Activated CD4-positive, CD25-positive, alpha-beta regulatory T cell treated with anti-CD3 and anti-CD28 coated beads, Interleukin-2, amount 50 U/mL, for 72 hours (primary cell): ENCODE results near the gene SPPL2B.

ENCODE experiments used
- DNase-seq: peaks from one replicate; pipeline ENCODE4 v3.0.0; 2021

SPPL2B gene

GRCh38 chr19:2302319-2303210 lies 25.9 kb upstream of the SPPL2B start:
- no peak for DNase-seq

- DNase-seq = no peak
These were observed 25.2 kb upstream of the SPPL2B start for GRCh38 chr19:2303211-2303798.

- DNase-seq = no peak
These were observed 22.8 kb upstream of the SPPL2B start for GRCh38 chr19:2305452-2306280.

GRCh38 chr19:2306281-2306806 lies 22.1 kb upstream of the SPPL2B start:
- DNase-seq = no peak

- DNase-seq = no peak
These were observed 21.5 kb upstream of the SPPL2B start for GRCh38 chr19:2306971-2307370.

- DNase-seq = no peak
These were observed 20.9 kb upstream of the SPPL2B start for GRCh38 chr19:2307518-2308012.

GRCh38 chr19:2308114-2308556 lies 20.3 kb upstream of the SPPL2B start, which contains the start of gene LINGO3:
TSS of gene LINGO3 (minus strand) at chr19:2308154. CDS start at chr19:2291776, 16,378 bp downstream.
- no peak for DNase-seq

- no peak for DNase-seq
These were observed 18.6 kb upstream of the SPPL2B start for GRCh38 chr19:2309734-2310362.

- DNase-seq = no peak
These were observed 17.4 kb upstream of the SPPL2B start for GRCh38 chr19:2311093-2311492.

GRCh38 chr19:2312820-2313501 lies 15.5 kb upstream of the SPPL2B start:
- no peak for DNase-seq

GRCh38 chr19:2315121-2315817 lies 13.2 kb upstream of the SPPL2B start:
- DNase-seq = no peak

GRCh38 chr19:2315818-2316353 lies 12.6 kb upstream of the SPPL2B start:
- no peak for DNase-seq

GRCh38 chr19:2317300-2317699 lies 11.2 kb upstream of the SPPL2B start:
- DNase-seq = no peak

- DNase-seq = no peak
These were observed 10.7 kb upstream of the SPPL2B start for GRCh38 chr19:2317756-2318155.

- DNase-seq = no peak
These were observed 9.6 kb upstream of the SPPL2B start for GRCh38 chr19:2318923-2319322.

- no peak for DNase-seq
These were observed 8.9 kb upstream of the SPPL2B start for GRCh38 chr19:2319551-2319950.

GRCh38 chr19:2320049-2320448 lies 8.4 kb upstream of the SPPL2B start:
- DNase-seq = no peak

GRCh38 chr19:2320939-2321338 lies 7.5 kb upstream of the SPPL2B start:
- DNase-seq = no peak

- DNase-seq = no peak
These were observed 6.8 kb upstream of the SPPL2B start for GRCh38 chr19:2321565-2322283.

GRCh38 chr19:2323707-2324106 lies 4.8 kb upstream of the SPPL2B start:
- no peak for DNase-seq
